COR-L47 (cell line): ENCODE measurements around the gene FBXO31.

Experiments used
- DNase-seq: peaks from one replicate; lab custom pipeline; 2025; lab: John Stamatoyannopoulos, UW

Gene FBXO31

DNA sequence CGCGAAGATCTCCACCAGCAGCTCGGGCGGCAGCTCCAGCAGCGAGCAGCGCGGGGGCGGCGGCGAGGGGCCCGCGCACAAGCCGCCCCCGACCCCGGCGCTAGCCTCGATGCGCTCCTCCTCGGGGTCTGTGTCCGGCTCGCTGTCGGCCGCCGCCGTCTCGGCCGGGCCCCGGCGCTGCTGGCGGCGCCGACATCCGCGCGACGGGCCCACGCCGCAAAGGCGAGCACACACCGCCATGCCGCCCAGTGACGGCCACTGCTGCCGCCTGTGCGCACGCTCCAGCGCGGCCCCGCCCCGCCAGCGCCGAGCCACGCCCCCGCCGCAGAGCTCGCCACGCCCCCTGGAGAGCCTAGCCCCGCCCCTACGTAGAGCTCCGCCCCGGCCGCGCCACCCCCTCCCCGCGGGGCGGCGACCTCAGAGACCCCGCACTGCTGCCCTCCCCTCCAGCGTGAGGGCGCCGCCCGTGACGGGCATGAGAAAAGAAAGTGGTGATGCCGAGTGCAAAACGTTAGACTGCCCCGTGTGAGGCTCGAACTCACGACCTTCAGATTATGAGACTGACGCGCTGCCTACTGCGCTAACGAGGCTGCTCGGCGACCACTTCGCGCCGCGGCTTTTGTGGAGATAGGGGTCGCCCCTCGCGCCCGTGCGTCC, at the start of gene FBXO31:
FBXO31 (minus strand) TSS at position 272 of the 657 bp plus-strand sequence; CDS start at position 240, 32 bp downstream.
- DNase-seq: peak; percentile 68

- no peak for DNase-seq
Measured at GRCh38 chr16:87432330-87432915, 48.8 kb upstream of the FBXO31 start.

- no peak for DNase-seq
Measured at GRCh38 chr16:87431926-87432325, 48.4 kb upstream of the FBXO31 start.

- no peak for DNase-seq
Measured at GRCh38 chr16:87426423-87427215, 43.0 kb upstream of the FBXO31 start.

GRCh38 chr16:87425941-87426340, 42.4 kb upstream of the FBXO31 start:
- DNase-seq: no peak

DNA sequence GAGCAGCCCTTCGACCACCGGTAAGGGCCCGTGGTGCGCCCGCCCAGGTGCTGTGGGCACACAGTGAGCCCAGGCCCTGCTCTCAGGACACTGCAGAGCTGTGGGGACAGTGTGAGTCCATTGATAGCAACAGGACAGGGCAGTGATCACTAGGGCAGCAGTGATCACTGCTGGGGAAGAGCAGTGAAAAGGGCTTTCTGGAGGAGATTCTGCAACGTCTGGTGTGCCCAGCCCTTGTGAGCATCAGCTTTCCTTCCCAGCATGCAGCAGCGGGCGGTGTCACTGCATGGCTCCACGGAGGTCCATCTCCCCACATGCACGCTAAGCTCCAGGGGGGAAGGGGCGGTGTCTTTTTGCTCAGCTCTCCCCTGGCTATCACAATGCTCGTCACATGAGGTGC, 40.7 kb upstream of the FBXO31 start:
- DNase-seq: no peak

DNA sequence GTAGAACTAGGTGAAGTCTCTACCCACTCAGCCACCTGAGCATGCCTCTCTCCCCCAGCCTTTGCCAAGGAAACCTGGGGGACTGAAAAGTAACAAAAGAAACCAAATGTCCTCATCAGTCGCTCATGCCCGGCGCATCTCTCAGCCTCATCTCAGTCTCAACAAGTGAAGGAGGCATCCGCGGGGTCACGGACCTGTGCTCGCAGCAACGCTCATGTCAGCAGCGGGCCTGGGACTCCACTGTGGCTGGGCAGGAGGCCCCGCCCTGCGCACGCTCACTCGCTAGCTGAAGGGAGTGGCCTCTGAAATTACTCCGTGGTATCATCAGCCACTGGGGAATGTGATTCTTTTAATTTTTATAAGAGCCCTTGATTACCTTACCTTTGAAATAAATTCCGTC, 39.9 kb upstream of the FBXO31 start:
- no peak for DNase-seq

GRCh38 chr16:87422106-87422505, 38.5 kb upstream of the FBXO31 start:
- DNase-seq: no peak

DNA sequence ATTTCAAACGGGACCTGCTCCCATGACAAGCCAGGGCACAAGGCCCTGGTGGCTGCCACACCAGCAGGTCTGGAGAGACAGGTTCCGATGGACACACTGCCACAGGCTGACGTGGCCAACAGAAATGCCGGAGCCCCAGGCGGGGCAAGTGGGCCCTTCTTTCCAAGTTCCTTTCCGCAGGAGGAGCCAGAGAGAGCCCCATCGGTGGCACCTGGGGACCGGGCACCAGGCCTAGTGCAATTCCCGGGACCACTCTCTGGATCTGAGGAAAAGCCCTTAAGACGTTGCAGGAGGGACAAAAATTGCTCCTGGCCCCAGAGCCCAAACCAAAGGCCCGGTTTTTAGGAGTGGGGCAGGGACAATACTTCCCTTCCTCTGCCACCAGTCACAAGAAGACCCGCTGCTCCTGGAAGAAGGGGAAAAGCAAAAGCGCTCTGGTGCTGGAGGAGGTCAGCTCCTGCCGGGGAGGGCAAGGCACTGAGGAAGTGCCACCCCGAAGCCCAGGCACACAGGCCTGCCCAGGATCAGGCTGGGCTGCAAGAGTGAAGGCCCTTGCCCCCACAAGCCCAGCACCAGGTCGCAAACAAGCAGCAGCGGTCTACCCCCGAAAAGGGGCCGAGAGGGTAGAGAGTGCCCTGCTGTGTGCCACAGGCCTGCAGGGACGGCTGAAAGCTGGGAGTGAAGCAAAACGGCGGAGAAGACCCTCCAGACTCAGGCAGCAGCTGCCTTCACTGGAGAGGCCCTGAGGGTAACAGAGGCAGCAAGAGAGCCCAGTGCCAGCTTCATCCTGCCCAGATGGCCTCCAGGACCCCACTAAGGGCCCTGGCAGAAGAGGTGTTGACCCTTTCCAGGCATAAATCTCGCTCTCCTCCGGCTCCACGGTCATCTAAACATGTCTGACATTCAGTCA, 37.7 kb upstream of the FBXO31 start:
- DNase-seq: no peak

GRCh38 chr16:87420026-87421002, 36.7 kb upstream of the FBXO31 start:
- no peak for DNase-seq

GRCh38 chr16:87418644-87419043, 35.1 kb upstream of the FBXO31 start:
- DNase-seq: no peak

DNA sequence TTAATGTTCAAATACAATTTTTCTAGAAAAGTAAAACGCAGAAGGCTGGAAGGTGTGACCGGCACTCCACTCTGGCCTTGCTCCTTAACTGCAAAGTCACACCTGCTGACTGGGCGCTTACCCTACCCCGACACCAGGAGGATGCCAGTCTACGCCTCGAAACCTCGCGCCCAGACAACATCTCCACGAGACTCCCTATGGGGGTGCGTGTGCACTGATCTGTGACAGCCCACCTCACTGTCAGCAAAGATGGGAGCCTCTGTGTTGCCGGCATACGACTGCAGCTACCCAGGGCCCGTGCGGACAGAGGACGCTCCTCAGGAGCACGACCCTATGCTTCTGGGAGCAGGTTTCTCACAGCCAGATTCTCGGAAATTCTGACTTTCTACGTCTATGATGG, 34.6 kb upstream of the FBXO31 start:
- no peak for DNase-seq

DNA sequence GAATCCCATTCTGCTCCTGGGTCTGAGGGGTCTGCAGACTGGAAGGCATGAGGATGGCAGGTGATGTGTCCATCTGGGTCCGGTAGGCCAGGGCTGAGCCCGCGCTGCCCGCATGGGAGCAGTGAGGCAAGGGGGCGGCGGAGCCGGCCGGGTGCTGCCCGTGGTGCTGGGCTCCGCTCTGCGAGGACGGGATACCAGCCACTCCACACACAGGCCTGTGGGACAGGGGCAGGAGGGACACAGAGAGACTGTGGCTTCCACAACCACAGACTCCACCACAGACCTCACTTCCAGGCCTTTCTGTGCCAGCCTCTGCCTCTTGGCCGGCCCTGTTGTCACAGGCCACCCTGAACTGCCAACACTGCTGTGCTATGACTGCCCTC, 33.9 kb upstream of the FBXO31 start:
- DNase-seq: no peak

GRCh38 chr16:87416826-87417527, 33.4 kb upstream of the FBXO31 start:
- no peak for DNase-seq

DNA sequence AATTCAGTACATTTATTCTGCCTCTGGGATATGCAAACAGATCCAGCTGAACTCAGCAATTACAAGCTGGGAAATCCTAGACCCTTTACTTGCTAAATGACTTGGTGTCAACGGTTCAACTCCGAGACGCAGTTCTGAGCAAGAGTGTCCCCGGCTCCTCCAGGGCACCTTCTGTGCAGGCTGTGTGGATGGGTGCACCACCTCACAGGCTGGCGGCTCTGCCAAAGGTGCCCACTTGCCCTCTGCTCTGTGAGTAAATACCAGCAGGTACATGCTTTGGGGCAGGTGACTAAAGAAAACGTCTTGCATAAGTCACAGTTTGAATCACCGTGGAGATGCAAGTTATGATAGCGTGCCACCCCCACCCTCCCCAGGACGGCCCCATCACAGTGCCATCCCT, 31.9 kb upstream of the FBXO31 start:
- DNase-seq: no peak

DNA sequence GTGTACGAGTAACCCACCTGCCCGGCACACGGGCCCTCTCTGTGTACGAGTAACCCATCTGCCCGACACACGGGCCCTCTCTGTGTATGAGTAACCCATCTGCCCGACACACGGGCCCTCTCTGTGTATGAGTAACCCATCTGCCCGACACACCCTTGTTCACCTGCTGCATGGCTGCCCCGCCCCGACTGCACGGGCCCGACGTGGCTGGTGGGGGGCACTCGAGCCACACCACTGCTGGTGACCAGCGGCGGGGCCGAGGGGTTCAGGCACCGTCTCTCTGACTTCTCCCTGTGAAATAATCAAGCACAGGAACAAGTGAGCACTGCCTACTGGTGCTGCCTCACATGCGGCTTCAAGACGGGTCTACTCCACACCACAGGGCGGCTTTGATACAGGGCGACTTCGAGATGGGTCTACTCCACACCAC, 30.7 kb upstream of the FBXO31 start:
- DNase-seq: no peak

- no peak for DNase-seq
Measured at GRCh38 chr16:87412996-87413421, 29.4 kb upstream of the FBXO31 start.

DNA sequence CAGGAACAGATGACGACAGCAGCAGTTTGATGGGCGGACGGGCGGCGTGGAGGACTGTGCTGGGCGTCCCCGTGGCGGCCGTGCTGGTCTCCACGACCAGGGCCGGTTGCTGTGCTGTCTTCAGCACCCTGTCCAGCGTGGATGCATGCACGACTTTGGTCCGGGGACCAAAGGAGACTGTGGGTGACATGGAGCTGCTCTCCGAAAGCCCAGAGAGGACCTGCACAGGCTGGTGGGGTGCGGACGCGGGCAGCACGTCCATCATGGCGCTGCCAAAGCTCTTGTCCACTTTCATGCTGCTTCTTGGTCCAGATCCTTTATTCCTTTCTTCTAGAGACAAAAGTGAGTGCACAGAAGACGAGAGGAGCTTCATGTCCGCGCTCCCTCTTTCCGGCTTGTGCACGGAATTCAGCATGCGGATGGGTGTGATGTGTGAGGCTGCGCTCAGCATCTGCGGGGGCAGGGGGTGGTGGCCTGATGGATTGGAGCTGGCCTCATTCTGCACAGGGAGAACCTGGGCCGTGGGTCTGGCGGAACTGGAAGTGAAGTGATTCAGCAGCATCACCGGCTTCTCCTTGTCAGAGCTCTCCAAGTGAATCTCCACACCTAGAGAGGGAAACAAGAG, 28.9 kb upstream of the FBXO31 start:
- DNase-seq: no peak

DNA sequence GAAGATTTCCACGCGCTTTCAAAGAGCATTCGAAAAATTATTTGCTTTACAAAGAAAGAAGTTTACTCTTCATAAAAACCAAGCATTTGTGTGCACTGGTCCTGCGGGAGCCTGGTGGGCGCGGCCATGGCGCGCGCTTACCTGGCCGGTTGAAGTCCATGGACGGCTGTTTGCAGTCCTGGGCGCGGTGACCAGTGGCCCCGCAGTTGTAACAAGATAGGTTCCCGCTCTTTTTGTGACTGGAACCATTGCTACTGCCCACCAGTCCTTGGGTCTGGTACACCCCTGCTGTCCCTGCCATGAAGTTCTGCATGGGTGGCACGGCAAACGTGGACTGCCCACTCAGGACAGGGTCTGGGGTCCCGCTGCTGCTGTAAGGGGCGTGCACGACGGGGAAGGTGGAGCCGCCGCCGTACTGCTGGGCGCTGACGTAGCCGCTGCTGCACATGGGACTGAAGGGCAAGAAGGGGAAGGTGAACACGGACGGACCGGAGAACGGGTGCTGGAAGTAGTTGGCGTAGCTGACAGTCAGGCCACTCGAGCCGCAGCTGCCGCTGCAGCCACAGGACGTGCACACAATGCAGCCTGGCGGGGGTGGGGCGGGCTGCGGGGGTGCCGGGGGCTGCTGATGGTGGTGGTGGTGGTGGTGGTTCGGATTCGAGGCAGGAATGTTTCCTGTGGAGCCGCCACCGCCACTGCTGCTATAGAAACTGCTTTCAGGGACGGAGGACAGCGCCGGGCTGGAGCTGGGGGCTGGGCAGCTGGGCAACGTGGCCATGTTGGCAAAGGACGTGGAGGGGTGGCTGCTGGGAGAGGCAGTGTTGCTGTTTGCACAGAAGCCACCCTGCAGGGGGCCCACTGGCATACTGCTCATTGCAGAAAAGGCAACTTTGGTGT, 28.0 kb upstream of the FBXO31 start:
- DNase-seq: peak; percentile 75
